Subcutaneous abdominal adipose tissue (tissue), 5 donors: Measurements from ENCODE around the gene OR2AP1.

Experiments
- H3K27ac ChIP-seq: one replicate; pipeline ENCODE4 v1.7.0; 2013; ENCODE audit warnings: low read depth, mild to moderate bottlenecking, inconsistent platforms, low read length, moderate library complexity
- H3K27me3 ChIP-seq, 5 donors: one replicate each; pipeline ENCODE4 v1.7.0; 2013; ENCODE audit warnings: low read length in 5 of 5, inconsistent platforms in 1 of 5; ENCODE audit not compliant: control insufficient read depth in 5 of 5, insufficient read depth in 4 of 5
- H3K36me3 ChIP-seq, 5 donors: one replicate each; pipeline ENCODE4 v1.7.0; 2013; ENCODE audit warnings: low read length in 5 of 5; ENCODE audit not compliant: control insufficient read depth in 5 of 5, insufficient read depth in 5 of 5
- H3K4me1 ChIP-seq, 5 donors: one replicate each; pipeline ENCODE4 v1.7.0; 2013; ENCODE audit warnings: low read length in 5 of 5, mild to moderate bottlenecking in 3 of 5, moderate library complexity in 1 of 5; ENCODE audit not compliant: control insufficient read depth in 5 of 5, insufficient read depth in 5 of 5
- H3K4me3 ChIP-seq, 5 donors: one replicate each; pipeline ENCODE4 v1.7.0; 2013; ENCODE audit warnings: low read length in 5 of 5, low read depth in 1 of 5
- H3K9ac ChIP-seq, 5 donors: one replicate each; pipeline ENCODE4 v1.7.0; 2013; ENCODE audit warnings: low read length in 5 of 5, mild to moderate bottlenecking in 4 of 5, moderate library complexity in 3 of 5
- H3K9me3 ChIP-seq, 5 donors: one replicate each; pipeline ENCODE4 v1.7.0; 2013; ENCODE audit warnings: low read length in 5 of 5; ENCODE audit not compliant: control insufficient read depth in 5 of 5
- donor health status: healthy.
- donor health status: healthy.
- donor health status: healthy.
- donor health status: healthy.
- donor health status: healthy.

Gene OR2AP1

GRCh38 chr12:55607821-55608594, 35.7 kb downstream of the OR2AP1 start:
- Histone ChIP-seq H3K9me3 (peaks cover 0 to 2% (median 0%) of the 10 kb centered on the region in 5 donors), H3K4me1 (no peaks in the 10 kb centered on the region), H3K4me3 (no peak overlapping the region), H3K27ac (no peak overlapping the region), H3K9ac (no peak overlapping the region), H3K27me3 (peaks cover 0 to 2% (median 0%) of the 10 kb centered on the region in 5 donors), H3K36me3 (no peaks in the 10 kb centered on the region)

GRCh38 chr12:55610598-55610997, 38.3 kb downstream of the OR2AP1 start:
- Histone ChIP-seq H3K4me3 (no peak overlapping the region), H3K27me3 (peaks cover 0 to 3% (median 0%) of the 10 kb centered on the region in 5 donors), H3K9ac (no peak overlapping the region), H3K4me1 (no peaks in the 10 kb centered on the region), H3K27ac (no peak overlapping the region), H3K36me3 (no peaks in the 10 kb centered on the region), H3K9me3 (peaks cover 5 to 10% (median 7%) of the 10 kb centered on the region in 5 donors)

GRCh38 chr12:55612646-55613045, 40.4 kb downstream of the OR2AP1 start:
- Histone ChIP-seq H3K27me3 (peaks cover 0 to 3% (median 0%) of the 10 kb centered on the region in 5 donors), H3K36me3 (no peaks in the 10 kb centered on the region), H3K9me3 (peaks cover 5 to 18% (median 14%) of the 10 kb centered on the region in 5 donors), H3K4me1 (no peaks in the 10 kb centered on the region), H3K9ac (no peak overlapping the region), H3K4me3 (no peak overlapping the region), H3K27ac (no peak overlapping the region)

DNA sequence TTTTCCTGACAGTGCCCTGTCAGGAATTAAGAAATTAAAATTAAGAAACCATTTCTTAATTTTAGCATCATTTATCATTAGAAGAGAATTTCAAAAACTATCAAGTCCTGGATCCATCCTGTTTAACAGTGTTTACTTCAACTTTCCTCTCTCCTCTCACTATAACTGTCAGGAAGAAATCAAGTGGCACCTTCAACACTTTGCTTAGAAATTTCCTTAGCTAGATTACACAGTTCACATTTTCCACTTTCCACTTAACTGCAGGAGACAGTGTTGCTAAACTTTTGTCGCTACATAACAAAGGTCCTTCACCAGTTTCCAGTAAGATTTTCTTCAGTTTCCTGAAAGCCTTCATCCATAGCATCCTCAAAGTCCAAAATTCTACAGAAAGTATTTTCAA, 42.5 kb downstream of the OR2AP1 start:
- Histone ChIP-seq H3K9ac (no peak overlapping the region), H3K27ac (no peak overlapping the region), H3K36me3 (no peaks in the 10 kb centered on the region), H3K27me3 (peaks cover 0 to 3% (median 0%) of the 10 kb centered on the region in 5 donors), H3K4me1 (peaks cover 0 to 2% (median 0%) of the 10 kb centered on the region in 5 donors), H3K9me3 (peaks cover 5 to 18% (median 14%) of the 10 kb centered on the region in 5 donors), H3K4me3 (no peak overlapping the region)

- H3K27ac ChIP-seq, result no peak overlapping the region
- no peaks in the 10 kb centered on the region for H3K36me3 ChIP-seq
- H3K4me3 ChIP-seq, result no peak overlapping the region
- peaks cover 0 to 3% (median 0%) of the 10 kb centered on the region in 5 donors for H3K27me3 ChIP-seq
- peaks cover 0 to 2% (median 0%) of the 10 kb centered on the region in 5 donors for H3K4me1 ChIP-seq
- H3K9ac ChIP-seq, result no peak overlapping the region
- peaks cover 5 to 18% (median 14%) of the 10 kb centered on the region in 5 donors for H3K9me3 ChIP-seq
Observed at GRCh38 chr12:55619354-55620138, 47.3 kb downstream of the OR2AP1 start.

DNA sequence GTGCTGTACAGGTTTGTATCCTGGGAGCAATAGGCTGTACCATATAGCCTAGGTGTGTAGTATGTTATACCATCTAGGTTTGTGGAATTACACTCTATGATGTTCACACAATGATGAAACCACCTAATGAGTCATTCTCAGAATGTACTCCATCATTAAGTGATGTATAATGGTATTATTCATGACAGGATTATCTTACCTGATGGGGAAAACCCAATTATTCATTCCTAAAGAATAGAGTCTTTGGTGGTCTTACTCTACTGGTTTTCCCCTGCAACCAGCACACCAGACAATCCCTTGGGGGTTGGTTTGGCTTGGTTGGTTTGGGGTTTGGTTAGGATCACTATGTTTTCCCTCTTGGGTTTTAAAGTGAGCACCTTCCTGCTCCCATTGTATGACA, 51.8 kb downstream of the OR2AP1 start:
- no peaks in the 10 kb centered on the region for H3K9me3 ChIP-seq
- H3K36me3 ChIP-seq, result no peaks in the 10 kb centered on the region
- no peak overlapping the region for H3K9ac ChIP-seq
- peaks cover 0 to 3% (median 0%) of the 10 kb centered on the region in 5 donors for H3K4me1 ChIP-seq
- H3K27me3 ChIP-seq, result peaks cover 0 to 2% (median 0%) of the 10 kb centered on the region in 5 donors
- no peak overlapping the region for H3K27ac ChIP-seq
- H3K4me3 ChIP-seq, result no peak overlapping the region
